Neutrophil (primary cell): ENCODE measurements around the gene CDK16.

Experiments
- H3K27ac ChIP-seq: fragments of 200-600 bp; sonication (generic); 2 replicates; pipeline ENCODE4 v1.5.1; 2016; ENCODE audit warnings: mild to moderate bottlenecking, moderate library complexity
- H3K27me3 ChIP-seq: fragments of 200-600 bp; sonication (generic); 2 replicates; pipeline ENCODE4 v1.6.0; 2016; ENCODE audit warnings: mild to moderate bottlenecking
- H3K36me3 ChIP-seq: fragments of 200-600 bp; sonication (generic); 2 replicates; pipeline ENCODE4 v1.5.1; 2017
- H3K4me1 ChIP-seq, 2 experiments: fragments of 200-600 bp in 1 of 2; sonication (generic) in 1 of 2; 1 replicate in 1 of 2; 2 replicates in 1 of 2; pipeline versions ENCODE4 v1.5.1 to v1.6.1; 2013 to 2016; ENCODE audit warnings: low read depth in 1 of 2, low read length in 1 of 2, mild to moderate bottlenecking in 1 of 2, moderate library complexity in 1 of 2; ENCODE audit not compliant: control insufficient read depth in 1 of 2, insufficient read depth in 1 of 2
- H3K4me3 ChIP-seq, 2 experiments: fragments of 200-600 bp in 1 of 2; sonication (generic) in 1 of 2; 1 replicate in 1 of 2; 2 replicates in 1 of 2; pipeline ENCODE4 v1.5.1; 2013 to 2016; ENCODE audit warnings: low read depth in 1 of 2, low read length in 1 of 2, mild to moderate bottlenecking in 1 of 2, moderate library complexity in 1 of 2
- H3K9me3 ChIP-seq: fragments of 200-600 bp; sonication (generic); 2 replicates; pipeline ENCODE4 v1.5.1; 2016
- CTCF ChIP-seq: fragments of 200-600 bp; sonication (generic); IDR thresholded peaks from 2 replicates; pipeline ENCODE4 v1.5.1; 2016; ENCODE audit warnings: antibody characterized with exemption

CDK16 gene

GRCh38 chrX:47186096-47186740 lies 32.3 kb upstream of the CDK16 start:
- peaks cover 9 to 10% of the 10 kb centered on the region in 2 experiments for H3K4me1 ChIP-seq
- H3K27ac ChIP-seq, result no peak overlapping the region
- no peaks in the 10 kb centered on the region for H3K27me3 ChIP-seq
- TF ChIP-seq CTCF, result no peak
- peaks cover 59% of the 10 kb centered on the region for H3K36me3 ChIP-seq
- no peak overlapping the region for H3K4me3 ChIP-seq
- H3K9me3 ChIP-seq, result no peaks in the 10 kb centered on the region

GRCh38 chrX:47187106-47187677 lies 31.3 kb upstream of the CDK16 start:
- H3K36me3 ChIP-seq, result peaks cover 49% of the 10 kb centered on the region
- TF ChIP-seq CTCF, result no peak

GRCh38 chrX:47189906-47190305 lies 28.6 kb upstream of the CDK16 start:
- Histone ChIP-seq H3K27ac (no peak overlapping the region), H3K27me3 (no peaks in the 10 kb centered on the region)
- TF ChIP-seq CTCF, result no peak

More at GRCh38 chrX:47187106-47187677, 31.3 kb upstream of the CDK16 start:
- Histone ChIP-seq H3K27me3 (no peaks in the 10 kb centered on the region), H3K4me1 (peaks cover 15 to 19% of the 10 kb centered on the region in 2 experiments), H3K27ac (no peak overlapping the region), H3K9me3 (no peaks in the 10 kb centered on the region), H3K4me3 (no peak overlapping the region)

GRCh38 chrX:47190445-47191269 lies 27.8 kb upstream of the CDK16 start:
- Histone ChIP-seq H3K4me1 (peaks cover 36 to 47% of the 10 kb centered on the region in 2 experiments), H3K36me3 (peaks cover 18% of the 10 kb centered on the region), H3K9me3 (no peaks in the 10 kb centered on the region), H3K27ac (no peak overlapping the region), H3K4me3 (peak overlapping the region; percentile 38 to 43), H3K27me3 (no peaks in the 10 kb centered on the region)
- no peak for TF ChIP-seq CTCF

More at GRCh38 chrX:47189906-47190305, 28.6 kb upstream of the CDK16 start:
- Histone ChIP-seq H3K4me1 (peaks cover 30 to 39% of the 10 kb centered on the region in 2 experiments), H3K36me3 (peaks cover 25% of the 10 kb centered on the region), H3K4me3 (no peak overlapping the region), H3K9me3 (no peaks in the 10 kb centered on the region)

GRCh38 chrX:47191331-47191730 lies 27.1 kb upstream of the CDK16 start:
- peaks cover 43 to 53% of the 10 kb centered on the region in 2 experiments for H3K4me1 ChIP-seq
- H3K27me3 ChIP-seq, result no peaks in the 10 kb centered on the region
- H3K9me3 ChIP-seq, result no peaks in the 10 kb centered on the region
- peaks cover 12% of the 10 kb centered on the region for H3K36me3 ChIP-seq
- H3K4me3 ChIP-seq, result peak overlapping the region; percentile 38 to 43
- no peak overlapping the region for H3K27ac ChIP-seq
- TF ChIP-seq CTCF, result no peak
